Progenitor cell of endocrine pancreas (in vitro differentiated cells): ENCODE data around the gene TRPM4. TPM values are rescaled to one million over a fixed set of nuclear protein-coding genes. Genes with fewer than 3 reads are reported as not detected.

Source experiments
- DNase-seq: peaks from one replicate; pipeline ENCODE4 v3.0.0; 2021; ENCODE audit warnings: low spot score; ENCODE audit not compliant: unreplicated experiment
- H3K27ac Mint-ChIP-seq: 2 replicates; pipeline ENCODE4 v1.8.0; 2021; ENCODE audit warnings: mild to moderate bottlenecking, moderate library complexity, mixed read lengths
- H3K27me3 Mint-ChIP-seq: 2 replicates; pipeline ENCODE4 v1.8.0; 2021; ENCODE audit warnings: mixed read lengths
- H3K36me3 Mint-ChIP-seq: 2 replicates; pipeline ENCODE4 v1.8.0; 2022; ENCODE audit warnings: mixed read lengths; ENCODE audit not compliant: insufficient read depth
- H3K4me1 Mint-ChIP-seq: 2 replicates; pipeline ENCODE4 v1.8.0; 2021; ENCODE audit warnings: low read depth, mixed read lengths
- H3K4me3 Mint-ChIP-seq: 2 replicates; pipeline ENCODE4 v1.8.0; 2021; ENCODE audit warnings: low read depth, mild to moderate bottlenecking, moderate library complexity, mixed read lengths
- H3K9me3 Mint-ChIP-seq: 2 replicates; pipeline ENCODE4 v1.8.0; 2021; ENCODE audit warnings: low read depth, mixed read lengths
- total RNA-seq: library from RNA; stranded (reverse); gene quantifications from 2 replicates; pipeline ENCODE4 v1.2.1, GENCODE V29; 2021
- TF ChIP-seq, protein P1 (sequence below): fragments of 200-600 bp; sonication (generic); IDR thresholded peaks from one replicate; pipeline ENCODE4 v1.5.0; 2021; ENCODE audit warnings: antibody characterized with exemption, mild to moderate bottlenecking; ENCODE audit not compliant: unreplicated experiment

TRPM4 gene
- total RNA-seq, 1 donor from 2014 or later = 16.9 TPM

DNA sequence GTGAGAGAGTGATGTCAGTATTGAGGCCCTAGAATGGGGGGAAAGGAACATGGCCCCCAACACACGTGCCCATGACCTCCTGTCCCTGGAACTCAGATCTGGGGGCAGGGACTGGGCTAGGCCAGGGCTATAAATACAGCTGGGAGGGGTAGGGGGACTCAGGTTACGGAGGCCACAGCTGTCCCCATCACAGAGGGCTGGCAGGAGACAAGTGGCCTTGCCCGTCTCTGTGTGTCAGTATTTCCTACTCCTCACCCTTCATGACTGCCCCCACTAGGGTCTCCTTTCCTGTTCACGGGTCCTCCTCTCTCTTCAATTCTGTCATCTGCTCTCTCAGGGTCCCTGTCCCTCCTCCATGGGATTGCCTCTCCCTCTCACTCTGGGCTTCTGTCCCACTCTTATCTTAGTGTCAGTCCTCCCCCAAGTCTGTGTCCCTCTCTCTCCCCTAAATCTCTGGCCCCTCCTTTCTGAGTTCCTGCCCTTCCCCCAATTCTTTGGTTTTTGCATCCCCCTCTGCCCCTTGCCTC lies 1.7 kb upstream of the TRPM4 start:
- H3K9me3 Mint-ChIP-seq = peaks cover 8% of the 10 kb centered on the region
- DNase-seq = no peak
- no peak overlapping the region for H3K27ac Mint-ChIP-seq
- TF ChIP-seq, protein P1, sequence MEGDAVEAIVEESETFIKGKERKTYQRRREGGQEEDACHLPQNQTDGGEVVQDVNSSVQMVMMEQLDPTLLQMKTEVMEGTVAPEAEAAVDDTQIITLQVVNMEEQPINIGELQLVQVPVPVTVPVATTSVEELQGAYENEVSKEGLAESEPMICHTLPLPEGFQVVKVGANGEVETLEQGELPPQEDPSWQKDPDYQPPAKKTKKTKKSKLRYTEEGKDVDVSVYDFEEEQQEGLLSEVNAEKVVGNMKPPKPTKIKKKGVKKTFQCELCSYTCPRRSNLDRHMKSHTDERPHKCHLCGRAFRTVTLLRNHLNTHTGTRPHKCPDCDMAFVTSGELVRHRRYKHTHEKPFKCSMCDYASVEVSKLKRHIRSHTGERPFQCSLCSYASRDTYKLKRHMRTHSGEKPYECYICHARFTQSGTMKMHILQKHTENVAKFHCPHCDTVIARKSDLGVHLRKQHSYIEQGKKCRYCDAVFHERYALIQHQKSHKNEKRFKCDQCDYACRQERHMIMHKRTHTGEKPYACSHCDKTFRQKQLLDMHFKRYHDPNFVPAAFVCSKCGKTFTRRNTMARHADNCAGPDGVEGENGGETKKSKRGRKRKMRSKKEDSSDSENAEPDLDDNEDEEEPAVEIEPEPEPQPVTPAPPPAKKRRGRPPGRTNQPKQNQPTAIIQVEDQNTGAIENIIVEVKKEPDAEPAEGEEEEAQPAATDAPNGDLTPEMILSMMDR = no peak
- peak overlapping the region; percentile 37 for H3K4me3 Mint-ChIP-seq
- H3K4me1 Mint-ChIP-seq = peaks cover 16% of the 10 kb centered on the region
- H3K36me3 Mint-ChIP-seq = peaks cover under 1% of the 10 kb centered on the region
- peaks cover 56% of the 10 kb centered on the region for H3K27me3 Mint-ChIP-seq

DNA sequence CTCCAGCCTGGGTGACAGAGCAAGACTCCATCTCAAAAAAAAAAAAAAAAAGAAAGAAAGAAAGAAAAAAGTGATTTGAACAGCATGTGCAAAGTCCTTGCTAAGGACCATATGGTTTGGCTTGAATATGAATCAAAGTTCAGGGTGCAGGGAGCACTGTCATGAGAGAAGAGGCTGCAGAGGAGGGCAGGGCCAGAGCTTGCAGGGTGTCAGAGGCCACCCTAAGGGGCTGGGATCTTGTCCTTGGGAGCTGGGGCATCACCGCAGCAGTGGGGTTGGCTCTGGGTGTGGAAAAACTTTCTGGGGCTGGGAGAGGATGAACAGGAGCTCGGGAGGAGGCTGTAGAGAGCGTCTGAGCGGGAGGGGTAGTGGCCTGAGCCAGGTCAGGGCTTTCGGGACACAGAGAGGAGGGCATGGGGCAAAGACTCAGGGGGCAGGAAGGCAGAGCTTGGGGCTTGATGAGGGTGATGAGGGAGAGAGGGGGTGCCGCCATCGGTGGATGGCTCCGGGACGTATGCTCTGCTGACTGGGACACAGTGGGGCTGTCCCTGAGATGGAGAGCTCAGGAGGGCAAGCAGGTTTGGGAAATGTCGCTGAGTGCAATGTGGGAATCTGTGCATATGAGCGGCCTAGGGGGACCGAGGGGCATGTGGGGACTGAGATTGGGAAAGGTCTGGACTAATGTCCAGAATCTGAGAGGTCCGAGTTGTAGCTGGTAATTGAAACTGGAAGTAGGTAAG lies 3.0 kb downstream of the TRPM4 start:
- H3K4me3 Mint-ChIP-seq = no peak overlapping the region
- TF ChIP-seq, protein P1 = no peak
- no peak for DNase-seq
- H3K4me1 Mint-ChIP-seq = peaks cover 15% of the 10 kb centered on the region
- H3K27me3 Mint-ChIP-seq = peaks cover 46% of the 10 kb centered on the region
- no peaks in the 10 kb centered on the region for H3K9me3 Mint-ChIP-seq
- H3K36me3 Mint-ChIP-seq = peaks cover 2% of the 10 kb centered on the region
- H3K27ac Mint-ChIP-seq = no peak overlapping the region

DNA sequence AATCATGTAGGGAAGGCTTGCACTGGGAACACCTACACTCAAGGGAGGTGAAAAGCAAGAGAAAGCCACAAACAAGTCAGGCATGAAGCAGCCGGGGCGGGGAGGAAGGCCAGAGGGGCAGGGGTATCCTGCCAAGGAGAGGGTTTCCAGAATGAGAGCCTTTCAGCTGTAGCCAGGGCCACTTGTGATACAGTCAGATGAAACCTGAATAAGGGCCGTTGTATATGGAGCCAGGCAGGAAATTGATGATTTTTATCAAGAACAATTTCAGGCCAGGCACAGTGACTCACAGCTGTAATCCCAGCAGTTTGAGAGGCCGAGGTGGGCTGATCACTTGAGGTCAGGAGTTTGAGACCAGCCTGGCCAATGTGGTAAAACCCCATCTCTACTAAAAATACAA lies 4.4 kb downstream of the TRPM4 start:
- Mint-ChIP-seq H3K9me3 (no peaks in the 10 kb centered on the region), H3K27ac (no peak overlapping the region), H3K4me1 (peaks cover 10% of the 10 kb centered on the region), H3K4me3 (no peak overlapping the region), H3K27me3 (peaks cover 45% of the 10 kb centered on the region), H3K36me3 (peaks cover 2% of the 10 kb centered on the region)
- TF ChIP-seq, protein P1 = no peak
- no peak for DNase-seq

DNA sequence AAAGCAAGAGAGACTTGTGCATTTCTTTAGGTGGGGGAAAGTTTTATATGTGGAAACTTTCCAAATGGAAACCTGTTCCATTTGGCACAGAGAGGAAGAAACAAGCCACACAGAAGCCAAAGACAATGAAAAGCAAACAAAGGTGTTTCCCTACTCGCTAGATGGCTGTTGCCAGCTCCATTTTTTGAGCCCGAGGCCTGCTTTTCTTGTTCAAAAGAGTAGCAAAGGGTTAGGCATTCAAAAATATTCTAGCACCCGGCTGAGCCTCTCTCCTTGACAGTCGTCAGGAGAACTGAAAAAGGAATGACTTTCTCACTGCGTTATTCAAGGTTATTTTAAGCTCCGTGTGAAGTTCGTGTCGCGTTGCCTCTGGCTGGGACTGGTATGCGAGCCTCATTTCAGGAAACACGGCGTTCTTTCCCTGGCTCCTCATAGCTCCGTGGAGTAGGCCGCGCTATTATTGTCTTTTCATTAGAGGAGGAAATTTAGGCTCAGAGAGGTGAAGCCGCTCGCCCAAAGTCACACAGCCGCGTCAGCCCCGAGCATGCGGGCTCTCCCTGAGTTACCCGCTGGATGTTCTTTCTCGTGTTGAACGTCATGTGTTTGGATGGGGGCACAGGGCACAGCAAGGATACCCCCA lies 7.6 kb downstream of the TRPM4 start:
- no peak overlapping the region for H3K27ac Mint-ChIP-seq

DNA sequence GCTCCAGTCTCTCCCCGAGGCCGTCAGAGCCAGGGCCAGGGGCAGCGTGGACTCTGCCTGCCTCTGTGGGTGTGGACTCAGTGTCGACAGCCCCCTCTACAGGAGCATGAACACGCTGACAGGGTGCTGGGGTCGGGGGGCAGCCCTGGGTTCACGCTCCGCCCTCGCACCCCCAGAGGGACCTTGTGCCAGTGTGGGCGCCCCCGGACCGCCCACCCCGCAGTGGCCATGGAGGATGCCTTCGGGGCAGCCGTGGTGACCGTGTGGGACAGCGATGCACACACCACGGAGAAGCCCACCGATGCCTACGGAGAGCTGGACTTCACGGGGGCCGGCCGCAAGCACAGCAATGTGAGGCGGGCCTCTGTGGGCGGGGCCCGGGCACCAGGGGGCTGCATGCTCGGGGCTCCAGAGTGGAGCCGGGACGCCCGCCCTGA lies 8.3 kb downstream of the TRPM4 start:
- Mint-ChIP-seq H3K4me3 (no peak overlapping the region), H3K27ac (no peak overlapping the region)

More for the DNA sequence above, 7.6 kb downstream of the TRPM4 start:
- peaks cover 39% of the 10 kb centered on the region for H3K27me3 Mint-ChIP-seq
- H3K9me3 Mint-ChIP-seq = no peaks in the 10 kb centered on the region
- no peak overlapping the region for H3K4me3 Mint-ChIP-seq
- no peak for DNase-seq
- peaks cover 2% of the 10 kb centered on the region for H3K4me1 Mint-ChIP-seq
- TF ChIP-seq, protein P1 = no peak
- peaks cover 2% of the 10 kb centered on the region for H3K36me3 Mint-ChIP-seq

More for the DNA sequence above, 8.3 kb downstream of the TRPM4 start:
- DNase-seq = no peak
- H3K27me3 Mint-ChIP-seq = peaks cover 35% of the 10 kb centered on the region
- H3K36me3 Mint-ChIP-seq = peaks cover 1% of the 10 kb centered on the region
- H3K9me3 Mint-ChIP-seq = no peaks in the 10 kb centered on the region
- peaks cover 5% of the 10 kb centered on the region for H3K4me1 Mint-ChIP-seq
- TF ChIP-seq, protein P1 = no peak
